HG03342 (cell line): ENCODE measurements around the gene FUT2.
A peak's percentile ranks its signal among the peaks of the same experiment; 100 is the strongest.
"Not testable (repeated sequence)": the region's sequence is repeated elsewhere in the genome, so short reads cannot be mapped to it uniquely, and the experiment has no call there.

Source experiments
- ATAC-seq: cut with Tn5 transposase; IDR thresholded peaks from one replicate; pipeline ENCODE4 v1.9.1; 2021; ENCODE audit warnings: mild to moderate bottlenecking, moderate library complexity; ENCODE audit not compliant: unreplicated experiment

FUT2 gene

DNA sequence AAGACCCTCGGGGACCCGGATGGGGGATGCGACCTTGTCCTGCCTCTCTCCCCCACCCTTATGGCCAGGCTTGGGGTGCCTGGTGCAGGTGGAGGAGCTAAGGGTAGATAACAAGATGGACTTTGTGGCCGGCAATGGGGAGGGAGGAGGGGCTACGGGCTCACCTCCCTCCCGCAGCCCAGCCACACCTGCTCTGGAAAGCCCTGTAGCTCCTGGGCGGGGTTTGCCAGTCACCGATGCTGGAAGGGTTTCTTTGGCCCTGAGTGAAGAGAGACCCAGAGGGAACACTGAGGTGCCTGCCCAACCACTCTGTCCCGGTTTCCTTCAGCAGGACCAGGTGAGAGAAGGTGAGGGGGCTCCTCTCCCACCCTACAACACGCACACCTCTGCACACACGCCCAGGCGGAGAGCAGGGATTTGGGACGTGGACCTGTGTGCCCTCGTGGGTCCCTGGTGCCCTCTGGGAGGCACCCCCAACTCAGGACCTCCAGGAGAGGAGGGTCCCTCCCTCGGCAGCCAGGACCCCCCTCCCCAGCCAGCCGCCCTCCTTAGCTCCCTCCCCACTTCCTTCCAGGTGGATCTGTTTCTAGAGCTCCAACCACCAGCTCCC is at the start of gene FUT2:
Gene FUT2 (plus strand): TSS at position 229 of the 610 bp plus-strand sequence. CDS start 6,986 bp downstream, outside the sequence.
- no peak for ATAC-seq

DNA sequence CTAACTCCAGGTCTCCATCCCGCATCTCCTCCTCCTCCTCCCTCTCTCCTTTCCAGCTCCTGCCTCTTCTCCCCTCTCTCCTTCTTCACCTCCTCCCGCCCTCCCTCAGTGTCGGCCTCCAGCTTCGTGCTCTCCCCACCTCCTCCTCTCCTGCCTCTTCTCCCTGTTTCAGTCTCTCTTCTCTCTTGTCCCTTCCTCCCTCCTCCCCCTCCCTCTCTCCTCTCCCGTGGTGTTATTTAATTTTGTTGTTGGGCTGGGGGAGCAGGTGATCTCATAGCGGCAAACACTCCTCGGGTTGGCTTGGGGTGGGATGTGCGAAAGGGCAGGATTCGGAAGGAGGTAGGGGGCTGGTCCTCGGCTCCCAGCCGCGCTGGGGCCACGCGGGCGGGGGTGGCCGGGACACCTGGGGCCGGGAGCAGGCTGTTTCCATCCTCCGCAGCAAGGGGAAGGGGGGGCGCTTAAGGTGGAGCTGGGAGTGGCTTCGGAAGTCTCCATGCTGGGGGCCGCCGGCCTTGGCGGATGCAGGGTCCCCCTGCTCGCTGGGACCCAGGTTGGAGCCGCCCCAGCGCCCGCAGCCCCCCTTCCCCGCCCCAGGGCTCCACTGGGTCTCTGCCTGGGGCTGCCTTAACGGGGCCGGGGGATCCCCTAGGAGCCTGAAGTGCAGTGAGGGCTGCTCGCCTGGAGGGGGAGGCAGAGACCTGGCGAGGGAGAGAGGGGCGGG is 49.6 kb upstream of the FUT2 start, which contains the start of gene CA11:
Gene CA11 (minus strand): TSS at position 187 of the 721 bp plus-strand sequence. CDS start 555 bp downstream, outside the sequence.
- peak; percentile 72 for ATAC-seq

DNA sequence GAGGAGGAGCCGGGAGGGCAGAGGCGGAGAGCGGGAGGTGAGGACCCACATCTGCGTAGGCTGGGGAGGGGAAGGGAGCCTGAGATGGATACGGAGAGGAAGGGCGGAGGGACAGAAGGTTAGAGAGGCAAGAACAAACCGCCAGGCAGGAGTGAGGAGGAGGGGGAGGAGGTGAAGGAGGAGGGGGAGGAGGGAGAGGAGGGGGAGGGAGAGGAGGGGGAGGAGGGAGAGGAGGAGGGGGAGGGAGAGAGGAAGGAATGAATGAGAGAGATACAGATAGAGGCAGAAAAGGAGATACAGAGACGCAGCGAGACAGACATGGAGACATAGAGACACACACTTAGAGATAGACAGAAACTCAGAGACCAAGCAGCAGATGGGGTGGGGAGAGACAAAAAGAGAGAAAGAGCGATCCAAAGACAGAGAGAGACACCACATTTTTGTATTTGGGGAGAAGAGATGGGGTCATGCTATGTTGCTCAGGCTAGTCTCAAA is 49.0 kb upstream of the FUT2 start:
- no peak for ATAC-seq

DNA sequence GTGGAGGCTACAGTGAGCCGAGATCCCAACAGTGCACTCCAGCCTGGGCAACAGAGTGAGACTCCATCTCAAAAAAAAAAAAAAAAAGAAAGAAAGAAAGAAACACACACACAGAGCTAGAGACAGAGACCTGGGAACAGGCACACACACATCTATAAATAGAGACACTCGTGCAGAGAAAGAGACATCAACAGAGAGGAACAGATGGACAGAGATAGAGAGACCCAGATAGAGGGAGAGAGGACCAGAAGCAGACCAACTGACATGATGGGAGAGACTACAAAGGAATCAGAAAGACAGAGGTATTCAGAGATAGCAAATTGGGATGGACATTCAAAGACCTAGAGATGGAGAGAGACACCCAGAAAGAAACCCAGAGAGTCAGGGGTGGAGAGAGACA is 47.6 kb upstream of the FUT2 start:
- no peak for ATAC-seq

DNA sequence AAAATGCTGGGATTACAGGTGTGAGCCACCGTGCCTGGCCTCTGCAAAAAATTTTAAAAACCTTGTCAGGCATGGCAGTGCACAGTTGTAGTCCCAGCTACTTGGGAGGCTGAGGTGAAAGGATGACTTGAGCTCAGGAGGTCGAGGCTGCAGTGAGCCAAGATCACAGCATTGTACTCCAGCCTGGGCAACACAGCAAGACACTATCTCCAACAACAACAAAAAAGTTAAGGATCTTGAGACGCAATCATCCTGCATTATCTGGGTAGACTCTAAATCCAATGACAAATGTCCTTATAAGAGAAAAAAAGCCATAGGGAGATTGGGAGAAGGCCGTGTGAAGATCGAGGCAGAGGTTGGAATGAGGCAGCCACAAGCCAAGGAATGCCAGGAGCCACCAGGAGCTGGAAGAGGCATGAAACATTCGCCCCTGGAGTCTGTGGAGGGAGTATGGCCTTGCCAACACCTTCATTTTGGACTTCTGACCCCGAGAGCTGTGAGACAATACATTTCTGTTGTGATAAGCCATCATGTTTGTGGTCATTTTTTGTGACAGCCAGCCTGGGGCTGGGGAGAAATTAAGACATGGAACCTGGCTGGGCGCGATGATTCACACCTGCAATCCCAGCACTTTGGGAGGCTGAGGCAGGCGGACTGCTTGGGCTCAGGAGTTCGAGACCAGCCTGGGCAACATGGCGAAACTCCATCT is 44.6 kb upstream of the FUT2 start:
- ATAC-seq = no peak

DNA sequence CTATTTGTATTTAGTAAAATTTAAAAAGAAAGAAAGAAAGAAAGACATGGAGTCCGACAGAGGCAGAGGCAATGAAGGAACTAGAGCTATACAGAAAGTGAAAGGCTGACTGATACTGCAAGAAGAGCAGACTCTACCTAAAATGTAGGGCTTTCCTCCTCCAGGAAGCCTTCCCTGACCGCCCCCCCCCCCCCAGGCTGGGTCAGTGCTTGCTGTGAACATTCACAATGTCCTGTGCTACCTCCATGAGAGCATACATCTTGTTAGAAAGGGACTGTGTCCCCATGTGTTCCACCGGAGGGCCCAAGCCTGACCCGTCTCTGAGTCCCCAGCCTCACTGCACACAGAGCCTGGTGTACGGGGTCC is 44.1 kb upstream of the FUT2 start:
- no peak for ATAC-seq

DNA sequence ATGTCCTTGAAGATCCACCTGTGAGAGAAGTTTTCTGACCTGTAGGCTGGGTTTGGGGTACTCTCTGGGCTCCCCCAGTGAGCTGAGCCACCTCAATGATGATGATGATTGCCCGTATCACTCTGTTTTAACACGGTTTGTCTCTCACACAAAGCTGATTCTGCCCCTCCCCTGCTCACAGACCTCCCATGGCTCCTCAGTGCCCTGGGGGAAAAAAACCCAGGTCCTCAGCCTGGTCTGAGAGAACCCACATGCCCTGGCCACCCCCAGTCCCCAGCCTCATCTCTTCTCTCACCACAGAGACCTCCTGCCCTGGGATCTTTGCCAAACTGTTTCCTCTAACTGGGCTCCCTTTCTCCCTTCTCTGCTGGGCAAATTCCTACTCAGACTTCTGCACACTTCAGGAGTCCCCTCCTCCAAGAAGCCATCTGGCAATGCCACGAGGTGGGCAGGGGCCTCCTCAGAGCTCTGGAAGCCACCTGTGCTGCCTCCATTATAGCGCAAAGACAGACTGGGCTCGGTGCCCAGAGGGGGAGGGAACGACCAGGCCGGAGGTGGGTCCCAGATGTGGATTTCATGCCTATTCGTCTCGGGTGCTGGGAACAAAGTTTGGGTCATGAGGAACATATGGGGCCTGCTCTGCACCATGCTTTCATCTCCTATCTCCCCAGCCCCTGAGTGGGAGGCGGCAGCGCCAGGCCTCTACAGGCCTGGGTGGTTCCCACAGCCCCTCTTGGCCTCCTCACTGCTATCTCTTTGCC is 41.3 kb upstream of the FUT2 start:
- no peak for ATAC-seq

DNA sequence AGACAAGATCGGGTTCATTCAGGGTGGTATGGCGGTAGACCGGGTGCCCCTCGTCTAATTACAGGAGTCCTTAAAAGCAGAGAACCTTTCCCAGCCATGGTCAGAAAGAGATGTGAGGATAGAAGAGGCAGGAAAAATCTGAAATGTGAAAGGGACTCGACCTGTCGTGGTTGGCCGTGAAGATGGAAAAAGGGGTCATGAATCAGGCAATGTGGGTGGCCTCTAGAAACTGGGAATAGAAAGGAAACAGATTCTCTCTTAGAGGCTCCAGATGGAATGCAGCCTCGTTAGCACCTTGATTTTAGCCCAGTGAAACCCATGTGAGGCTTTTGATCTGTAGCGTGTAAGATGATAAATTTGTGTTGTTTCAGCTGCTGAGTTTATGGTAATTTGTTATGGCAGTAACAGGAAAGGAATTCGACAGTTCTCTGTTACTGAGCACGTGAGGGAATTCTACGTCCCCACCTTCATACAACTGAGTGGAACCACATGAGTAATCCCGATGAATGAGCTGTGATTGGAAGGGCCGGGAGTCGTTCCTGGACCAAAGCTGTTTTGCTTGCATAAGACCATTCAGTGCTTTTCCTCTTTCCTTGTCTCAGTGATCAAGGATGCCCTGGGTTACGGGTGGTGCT is 38.8 kb upstream of the FUT2 start:
- no peak for ATAC-seq

DNA sequence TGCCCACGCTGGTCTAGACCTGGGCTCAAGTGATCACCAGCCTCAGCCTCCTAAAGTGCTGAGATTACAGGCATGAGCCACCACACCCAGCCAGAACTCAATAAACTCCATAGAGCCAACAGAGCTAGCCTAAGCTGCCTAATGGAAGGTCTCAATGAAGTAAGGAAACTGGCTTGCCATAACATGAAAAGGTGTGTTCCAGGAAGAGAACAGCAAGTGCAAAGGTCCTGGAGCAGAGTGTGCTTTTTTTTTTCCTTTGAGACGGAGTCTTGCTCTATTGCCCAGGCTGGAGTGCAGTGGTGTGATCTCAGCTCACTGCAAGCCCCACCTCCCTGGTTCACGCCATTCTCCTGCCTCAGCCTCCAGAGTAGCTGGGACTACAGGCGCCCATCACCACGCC is 37.9 kb upstream of the FUT2 start:
- not testable (repeated sequence) for ATAC-seq

DNA sequence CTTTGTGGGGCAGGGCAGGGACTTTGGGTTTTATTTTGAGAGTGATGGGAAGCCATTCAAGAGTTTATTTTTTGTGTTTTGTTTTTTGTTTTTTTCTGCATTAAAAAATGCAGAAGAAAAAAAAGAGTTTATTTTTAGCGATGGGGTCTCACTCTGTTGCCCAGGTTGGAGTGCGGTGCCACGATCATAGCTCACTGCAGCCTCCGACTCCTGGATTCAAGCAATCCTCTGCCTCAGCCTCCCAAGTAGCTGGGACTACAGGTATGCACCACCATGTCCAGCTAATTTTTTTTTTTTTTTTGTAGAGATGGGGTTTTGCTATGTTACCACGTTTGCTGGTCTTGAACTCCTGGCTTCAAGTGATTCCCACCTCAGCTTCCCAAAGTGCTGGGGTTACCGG is 37.3 kb upstream of the FUT2 start:
- no peak for ATAC-seq

DNA sequence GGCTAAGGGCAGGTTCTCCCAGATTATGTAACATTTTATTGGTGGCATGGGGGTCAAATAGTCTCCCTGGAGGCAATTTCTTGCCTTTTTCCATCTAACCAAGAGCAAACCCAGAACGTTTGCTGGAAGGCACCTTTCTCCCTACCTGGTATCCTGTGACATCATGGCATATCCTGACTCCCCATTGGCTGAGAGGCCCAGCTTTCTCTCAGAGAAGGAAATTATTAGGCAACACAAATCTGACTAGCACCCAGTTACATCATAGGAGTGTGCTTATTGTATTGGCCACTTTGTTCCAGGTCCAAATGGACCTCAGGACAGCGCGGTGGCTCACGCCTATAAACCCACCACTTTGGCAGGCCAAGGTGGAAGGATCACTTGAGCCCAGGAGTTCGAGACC is 36.0 kb upstream of the FUT2 start:
- ATAC-seq = no peak

DNA sequence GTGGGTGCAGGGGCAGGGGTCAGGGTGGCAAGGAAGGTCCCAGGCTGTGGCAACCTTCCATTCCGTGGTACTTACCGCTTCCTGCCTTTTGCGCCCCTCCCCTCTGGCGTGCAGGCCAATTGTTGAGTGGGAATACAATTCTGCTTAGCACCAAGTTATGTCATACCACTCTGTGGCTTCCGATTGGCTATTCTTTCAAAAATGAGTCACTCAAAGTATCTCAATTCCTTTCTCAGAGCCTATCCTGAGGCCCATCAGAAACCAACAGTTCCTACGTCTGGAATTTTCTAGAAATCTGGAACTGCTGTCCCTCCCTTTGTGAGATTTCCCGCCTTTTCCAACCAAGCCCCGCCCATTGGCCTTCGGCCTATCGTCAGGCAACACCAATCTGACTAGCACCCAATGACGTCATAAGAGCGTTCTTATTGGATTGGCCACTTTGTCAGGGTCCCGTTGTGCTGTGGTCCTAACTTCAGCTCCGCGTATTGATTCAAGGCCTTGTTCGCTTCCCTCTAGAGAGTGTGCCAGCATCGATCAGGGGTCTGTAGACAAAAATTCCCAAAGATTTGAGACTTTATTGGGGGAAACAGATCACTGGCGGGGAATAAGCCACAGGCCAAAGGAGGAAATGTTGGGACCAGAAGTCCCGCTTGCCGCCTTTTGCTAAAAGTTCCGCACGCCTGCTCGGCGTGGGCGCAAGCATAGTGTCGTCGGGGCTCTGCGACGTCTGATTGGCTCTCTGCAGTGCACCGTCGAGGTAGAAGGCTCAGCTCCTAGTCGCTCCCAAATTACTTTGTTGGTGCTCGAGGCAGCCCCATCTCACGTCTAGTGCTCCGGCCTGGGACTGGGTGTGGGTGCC is 34.7 kb upstream of the FUT2 start:
- ATAC-seq = peak; percentile 69

DNA sequence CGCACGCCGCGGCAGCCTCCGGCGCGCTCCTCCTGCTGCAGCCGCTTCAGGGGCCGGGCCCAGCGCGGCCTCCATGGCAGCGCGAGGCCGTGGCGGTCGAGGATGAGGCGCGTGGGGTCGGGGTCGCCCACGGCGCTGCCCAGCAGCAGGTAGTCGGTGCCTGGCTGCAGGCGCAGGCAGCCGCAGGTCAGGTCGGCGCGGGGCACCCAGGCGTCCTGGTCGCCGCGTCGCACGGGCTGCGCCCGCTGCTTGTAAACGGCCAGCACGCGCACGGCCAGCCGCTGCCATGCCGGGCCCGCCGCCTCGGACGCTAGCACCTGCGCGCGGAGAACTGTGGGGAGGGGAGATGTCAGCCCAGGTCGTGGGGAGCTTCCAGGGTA is 34.1 kb upstream of the FUT2 start:
- no peak for ATAC-seq

DNA sequence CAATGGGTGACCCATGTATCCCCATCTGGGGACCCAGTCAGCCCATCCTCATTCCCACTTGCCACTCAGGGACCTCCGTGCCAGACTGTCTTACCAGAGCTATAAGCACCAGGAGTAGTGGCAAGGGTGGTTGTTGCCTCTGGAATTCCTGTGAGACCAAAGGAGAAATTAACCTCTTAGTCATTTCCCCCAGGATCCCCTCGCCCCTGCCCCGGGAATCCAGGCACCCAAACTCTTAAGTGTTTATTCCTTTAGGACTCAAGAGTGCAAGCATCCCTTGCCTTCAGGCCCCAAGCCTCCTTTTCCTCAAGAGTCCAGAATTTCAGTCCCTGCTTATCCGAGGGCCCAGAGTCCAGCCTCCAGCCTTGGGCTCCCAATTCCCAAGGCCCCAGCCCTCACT is 32.1 kb upstream of the FUT2 start:
- ATAC-seq = no peak

DNA sequence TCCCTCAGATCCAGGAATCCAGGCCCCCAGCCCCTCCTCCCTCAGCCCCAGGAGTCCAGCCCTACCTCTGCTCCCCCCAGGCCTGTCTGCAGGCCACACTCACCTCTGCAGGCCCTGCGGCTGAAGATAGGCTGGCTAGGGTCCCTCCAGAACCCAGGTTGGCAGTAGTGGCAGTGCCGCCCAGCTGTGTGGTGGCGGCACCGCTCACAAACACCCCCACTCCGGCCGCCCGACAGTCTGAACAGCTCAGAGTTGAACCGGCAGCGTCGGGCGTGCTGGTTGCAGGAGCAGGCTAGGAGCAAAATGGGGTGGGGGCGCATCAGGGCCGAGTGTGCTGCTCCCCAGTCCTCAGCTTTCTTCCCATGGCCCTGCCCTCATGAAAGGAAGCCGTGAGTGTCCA is 31.3 kb upstream of the FUT2 start:
- no peak for ATAC-seq

DNA sequence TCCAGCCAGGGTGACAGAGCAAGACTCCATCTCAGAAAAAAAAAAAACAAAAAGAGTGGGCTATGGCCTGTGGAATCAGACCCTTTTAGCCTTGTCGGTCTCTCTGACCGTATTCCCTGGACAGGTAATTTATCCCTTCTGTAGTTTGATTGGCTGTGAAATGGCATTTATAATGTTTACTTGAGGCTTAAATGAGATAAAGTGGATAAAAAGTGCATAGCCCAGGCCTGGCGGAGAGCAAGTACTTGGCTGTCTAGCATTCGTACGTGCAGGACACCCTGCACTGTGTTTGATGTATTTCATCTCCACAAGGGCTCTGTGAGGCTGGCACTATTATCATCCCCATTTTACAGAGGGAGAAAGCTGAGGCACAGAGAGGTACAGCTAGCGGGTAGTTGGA is 30.0 kb upstream of the FUT2 start:
- ATAC-seq = no peak

DNA sequence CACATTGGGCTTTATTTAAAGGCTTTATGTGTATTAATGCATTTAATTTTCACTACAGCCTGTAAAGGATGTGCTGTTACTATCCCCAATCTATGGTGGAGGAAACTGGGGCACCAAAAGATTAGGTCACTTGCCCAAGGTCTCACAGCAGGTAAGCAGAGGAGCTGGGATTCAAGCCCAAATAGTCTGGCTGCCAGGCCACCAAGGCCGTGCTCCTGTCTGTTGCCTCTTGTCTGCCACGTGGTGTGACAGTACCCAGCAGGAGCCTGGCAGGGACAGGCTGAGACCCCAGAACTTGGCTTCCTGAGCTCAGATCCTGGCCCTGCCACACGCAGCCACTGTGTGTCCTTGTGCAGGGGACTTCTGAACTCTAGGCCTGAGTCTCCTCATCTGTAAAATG is 27.4 kb upstream of the FUT2 start:
- ATAC-seq = no peak

DNA sequence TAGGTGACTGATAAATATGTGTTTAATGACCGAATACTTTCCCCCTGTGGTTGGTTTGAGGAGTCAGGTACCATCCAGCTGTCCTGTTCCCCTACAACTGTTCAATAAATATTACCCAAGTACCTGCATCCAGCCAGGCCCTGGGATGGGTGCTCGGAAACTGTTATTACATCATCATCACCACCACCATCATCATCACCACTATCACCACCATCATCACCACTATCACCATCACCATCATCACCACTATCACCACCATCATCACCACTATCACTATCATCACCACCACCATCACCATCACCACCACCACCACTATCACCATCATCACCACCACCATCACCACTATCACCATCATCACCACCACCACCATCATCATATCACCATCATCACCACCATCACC is 27.0 kb upstream of the FUT2 start:
- ATAC-seq = no peak

DNA sequence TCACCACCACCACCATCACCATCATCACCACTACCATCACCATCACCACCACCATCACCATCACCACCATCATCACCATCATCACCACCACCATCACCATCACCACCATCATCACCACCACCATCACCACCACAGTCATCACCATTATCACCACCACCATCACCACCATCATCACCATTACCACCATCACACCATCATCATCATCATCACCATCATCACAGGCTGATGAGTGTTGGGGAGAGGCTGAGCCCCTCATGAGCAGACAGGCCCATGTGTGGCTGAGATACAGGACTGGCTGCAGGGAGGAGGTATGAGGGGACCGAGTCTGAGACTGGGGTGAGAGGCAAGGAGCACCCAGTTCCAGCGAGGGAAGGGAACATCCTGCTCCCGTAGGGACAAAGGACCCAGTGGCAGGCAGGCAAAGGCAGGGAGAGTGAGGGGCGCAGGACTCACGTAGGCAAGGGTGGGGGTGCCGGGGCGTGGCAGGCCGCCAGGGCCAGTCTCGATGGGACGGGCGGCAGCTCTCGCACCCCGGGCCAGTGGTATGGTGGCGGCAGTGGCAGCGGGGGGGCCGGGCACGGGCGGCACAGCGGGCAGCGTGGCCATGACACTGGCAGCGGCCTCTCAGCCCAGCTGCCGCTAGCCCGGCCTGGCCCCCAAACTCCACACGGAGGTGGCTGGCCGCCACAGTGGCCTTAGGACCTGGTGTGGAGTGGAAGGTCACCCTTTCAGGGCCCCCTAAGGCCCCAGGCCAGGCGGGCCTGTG is 25.7 kb upstream of the FUT2 start:
- no peak for ATAC-seq
